Stimulated activated memory B cell treated with anti-CD40 and anti-IgM and Interleukin-4, amounts not matched to agents 10 μg/mL and 1 μg/mL and 100 μg/mL, for 72 hours (primary cell): Measurements from ENCODE around the gene JUNB.

Experiments used
- ATAC-seq: fragments of 150-1000 bp; cut with Tn5 transposase; 2 replicates; pipeline ENCODE4 v1.10.0; 2021
- H3K27ac Mint-ChIP-seq: one replicate; pipeline ENCODE4 v1.8.0; 2022; ENCODE audit warnings: mild to moderate bottlenecking, mixed read lengths
- H3K27me3 Mint-ChIP-seq: one replicate; pipeline ENCODE4 v1.8.0; 2022; ENCODE audit warnings: mixed read lengths
- H3K36me3 Mint-ChIP-seq: one replicate; pipeline ENCODE4 v1.8.0; 2022; ENCODE audit warnings: mixed read lengths
- H3K4me1 Mint-ChIP-seq: one replicate; pipeline ENCODE4 v1.8.0; 2022; ENCODE audit warnings: mixed read lengths
- H3K4me3 Mint-ChIP-seq: one replicate; pipeline ENCODE4 v1.8.0; 2022; ENCODE audit warnings: mild to moderate bottlenecking, moderate library complexity, mixed read lengths
- H3K9me3 Mint-ChIP-seq: one replicate; pipeline ENCODE4 v1.8.0; 2022; ENCODE audit warnings: mixed read lengths

Gene JUNB

GRCh38 chr19:12834976-12835757, 43.9 kb downstream of the JUNB start:
- Mint-ChIP-seq H3K36me3 (no peaks in the 10 kb centered on the region), H3K9me3 (peaks cover 4% of the 10 kb centered on the region), H3K27ac (no peak overlapping the region), H3K27me3 (peaks cover 94% of the 10 kb centered on the region), H3K4me1 (peaks cover 34% of the 10 kb centered on the region), H3K4me3 (no peak overlapping the region)
- ATAC-seq, result no peak

DNA sequence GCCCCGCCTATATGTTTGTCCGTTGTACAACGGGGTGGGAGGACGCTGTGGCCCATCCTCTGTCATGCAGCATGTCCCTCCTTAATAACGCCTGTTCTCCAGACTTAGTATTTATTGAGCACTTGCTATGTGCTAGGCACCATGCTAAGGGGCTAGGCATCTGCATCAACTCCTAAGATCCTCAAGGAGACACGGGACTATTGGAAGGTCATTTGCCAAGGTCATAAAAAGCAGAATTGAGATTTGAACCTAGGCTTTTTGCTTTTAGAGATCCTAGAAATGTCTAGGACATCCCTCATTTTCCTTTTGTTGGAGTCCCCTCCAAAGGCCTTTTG, 45.2 kb downstream of the JUNB start:
- Mint-ChIP-seq H3K4me1 (peaks cover 48% of the 10 kb centered on the region), H3K27me3 (peaks cover 94% of the 10 kb centered on the region), H3K27ac (no peak overlapping the region), H3K9me3 (peaks cover 3% of the 10 kb centered on the region), H3K36me3 (no peaks in the 10 kb centered on the region), H3K4me3 (no peak overlapping the region)
- ATAC-seq, result no peak

DNA sequence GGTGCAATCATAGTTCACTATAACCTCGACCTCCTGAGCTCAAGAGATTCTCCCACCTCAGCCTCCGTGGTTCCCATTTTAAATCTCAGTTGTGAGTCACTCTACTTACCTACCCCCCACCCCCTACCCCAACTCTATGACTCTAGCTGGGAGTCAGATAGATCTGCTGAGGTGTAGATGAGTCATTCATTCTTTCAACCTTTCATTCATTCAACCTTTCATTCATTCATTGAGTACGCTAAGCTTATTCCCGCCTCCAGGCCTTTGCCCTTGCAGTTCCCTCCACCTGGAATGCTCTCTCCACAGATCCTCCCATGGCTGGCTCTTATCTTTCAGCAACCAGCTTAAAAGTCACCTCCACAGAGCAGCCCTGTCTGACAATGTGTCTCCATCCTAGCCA, 45.9 kb downstream of the JUNB start:
- Mint-ChIP-seq H3K9me3 (peaks cover 3% of the 10 kb centered on the region), H3K36me3 (no peaks in the 10 kb centered on the region), H3K4me3 (no peak overlapping the region), H3K27me3 (peaks cover 94% of the 10 kb centered on the region), H3K27ac (no peak overlapping the region), H3K4me1 (peaks cover 50% of the 10 kb centered on the region)
- no peak for ATAC-seq

GRCh38 chr19:12838182-12838885, 47.0 kb downstream of the JUNB start, which contains the start of gene MAST1:
Gene MAST1 (plus strand): TSS chr19:12838515. CDS start chr19:12838573, 58 bp downstream.
- Mint-ChIP-seq H3K36me3 (no peaks in the 10 kb centered on the region), H3K9me3 (peaks cover 3% of the 10 kb centered on the region), H3K4me1 (peaks cover 40% of the 10 kb centered on the region), H3K27ac (no peak within 1 kb of the TSS), H3K27me3 (peaks cover 94% of the 10 kb centered on the region), H3K4me3 (peak within 1 kb of the TSS; percentile 65)
- ATAC-seq, result peak; percentile 44

DNA sequence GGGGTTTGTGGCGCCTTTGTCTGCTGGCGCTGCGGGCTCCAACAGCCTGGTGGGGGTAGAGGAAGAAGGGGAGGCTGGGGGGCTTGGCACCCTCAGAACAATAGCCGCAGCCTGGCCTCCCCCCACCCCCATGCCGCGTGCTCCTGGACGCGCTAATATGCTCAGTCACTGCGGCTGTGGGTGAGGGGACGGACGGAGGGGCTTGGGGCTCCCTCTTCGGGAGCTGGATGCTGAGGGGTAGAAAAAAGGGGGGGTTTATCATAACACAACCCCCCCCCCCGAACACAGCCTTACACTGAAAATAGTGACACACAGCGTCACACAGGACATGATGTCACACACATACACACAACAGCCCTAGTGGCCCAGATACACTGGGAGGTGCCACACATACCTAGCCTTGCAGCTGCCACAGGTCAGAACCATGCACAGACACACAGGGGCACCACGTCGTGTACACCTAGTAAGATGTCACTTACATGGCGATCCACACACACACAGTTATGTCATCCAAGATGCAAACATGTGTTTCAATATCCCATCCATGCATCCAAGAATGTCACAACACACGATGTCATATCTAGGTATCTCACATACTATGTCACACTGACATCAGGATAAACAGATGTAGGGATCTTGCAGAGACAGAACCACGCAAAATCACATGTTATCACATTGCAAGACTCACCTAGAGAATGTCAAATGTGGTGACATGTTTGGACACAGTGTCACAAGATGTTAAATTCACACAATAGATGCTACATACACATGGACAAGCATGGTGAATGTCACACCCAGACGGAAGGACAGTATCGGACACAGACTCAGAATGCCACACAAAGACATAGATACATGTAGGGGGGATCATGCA, 47.8 kb downstream of the JUNB start:
- Mint-ChIP-seq H3K27ac (no peak overlapping the region), H3K36me3 (no peaks in the 10 kb centered on the region), H3K4me3 (peak overlapping the region; percentile 19), H3K9me3 (peaks cover 3% of the 10 kb centered on the region), H3K4me1 (peaks cover 38% of the 10 kb centered on the region), H3K27me3 (peaks cover 98% of the 10 kb centered on the region)
- no peak for ATAC-seq

- peaks cover 95% of the 10 kb centered on the region for H3K27me3 Mint-ChIP-seq
- peaks cover 30% of the 10 kb centered on the region for H3K4me1 Mint-ChIP-seq
- ATAC-seq, result peak; percentile 42
- H3K36me3 Mint-ChIP-seq, result no peaks in the 10 kb centered on the region
- H3K27ac Mint-ChIP-seq, result no peak overlapping the region
- H3K9me3 Mint-ChIP-seq, result peaks cover 3% of the 10 kb centered on the region
- no peak overlapping the region for H3K4me3 Mint-ChIP-seq
Measured at GRCh38 chr19:12840091-12841079, 49.1 kb downstream of the JUNB start.

DNA sequence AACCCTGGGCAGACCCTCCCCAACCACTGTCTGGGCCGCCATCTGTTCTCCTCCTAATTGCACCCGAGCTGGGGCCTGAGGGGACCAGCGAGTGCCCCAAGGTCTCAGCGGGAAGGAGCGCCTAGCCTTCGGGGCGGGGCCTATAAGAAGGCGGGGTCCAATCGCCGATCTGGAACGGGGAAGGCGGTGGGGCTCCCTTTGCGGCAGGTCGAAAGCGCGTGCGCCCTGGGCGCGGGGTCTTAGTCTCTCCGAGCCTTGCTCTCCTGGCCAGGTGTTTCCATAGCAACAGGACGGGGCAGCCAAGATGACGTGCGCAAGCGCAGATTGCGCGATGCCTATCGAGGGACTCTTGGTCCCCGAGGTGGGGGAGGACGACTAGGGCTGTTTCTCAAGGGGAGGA, 49.8 kb downstream of the JUNB start:
- Mint-ChIP-seq H3K27ac (no peak overlapping the region), H3K4me3 (peak overlapping the region; percentile 8), H3K4me1 (peaks cover 30% of the 10 kb centered on the region), H3K9me3 (peaks cover 3% of the 10 kb centered on the region), H3K36me3 (no peaks in the 10 kb centered on the region), H3K27me3 (peaks cover 92% of the 10 kb centered on the region)
- no peak for ATAC-seq

DNA sequence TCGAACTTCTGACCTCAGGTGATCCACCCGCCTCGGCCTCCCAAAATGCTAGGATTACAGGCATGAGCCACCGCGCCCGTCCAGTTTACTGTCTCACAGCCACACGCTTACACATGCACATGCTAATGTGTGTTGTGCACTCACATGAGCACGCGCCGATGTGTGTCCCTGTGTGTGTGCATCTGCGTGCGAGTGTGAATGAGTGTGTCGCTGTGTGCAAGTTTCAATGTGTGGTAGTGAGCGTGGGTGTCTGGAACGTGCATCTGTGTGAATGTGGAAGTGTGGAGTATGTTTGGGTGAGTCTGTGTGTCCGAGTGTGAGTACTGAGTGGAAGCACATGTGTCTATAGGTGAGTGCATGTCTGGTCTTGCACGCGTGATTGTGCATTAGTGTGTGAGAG, 51.2 kb downstream of the JUNB start:
- ATAC-seq, result no peak
- no peak overlapping the region for H3K27ac Mint-ChIP-seq
- H3K27me3 Mint-ChIP-seq, result peaks cover 92% of the 10 kb centered on the region

More for the DNA sequence above, 51.2 kb downstream of the JUNB start:
- Mint-ChIP-seq H3K4me1 (peaks cover 34% of the 10 kb centered on the region), H3K4me3 (no peak overlapping the region), H3K36me3 (no peaks in the 10 kb centered on the region), H3K9me3 (peaks cover 3% of the 10 kb centered on the region)
